ENCODE measurements around the gene LRRC75A.
"Not testable (repeated sequence)": the region's sequence is repeated elsewhere in the genome, so short reads cannot be mapped to it uniquely, and the experiment has no call there.

Gene LRRC75A

DNA sequence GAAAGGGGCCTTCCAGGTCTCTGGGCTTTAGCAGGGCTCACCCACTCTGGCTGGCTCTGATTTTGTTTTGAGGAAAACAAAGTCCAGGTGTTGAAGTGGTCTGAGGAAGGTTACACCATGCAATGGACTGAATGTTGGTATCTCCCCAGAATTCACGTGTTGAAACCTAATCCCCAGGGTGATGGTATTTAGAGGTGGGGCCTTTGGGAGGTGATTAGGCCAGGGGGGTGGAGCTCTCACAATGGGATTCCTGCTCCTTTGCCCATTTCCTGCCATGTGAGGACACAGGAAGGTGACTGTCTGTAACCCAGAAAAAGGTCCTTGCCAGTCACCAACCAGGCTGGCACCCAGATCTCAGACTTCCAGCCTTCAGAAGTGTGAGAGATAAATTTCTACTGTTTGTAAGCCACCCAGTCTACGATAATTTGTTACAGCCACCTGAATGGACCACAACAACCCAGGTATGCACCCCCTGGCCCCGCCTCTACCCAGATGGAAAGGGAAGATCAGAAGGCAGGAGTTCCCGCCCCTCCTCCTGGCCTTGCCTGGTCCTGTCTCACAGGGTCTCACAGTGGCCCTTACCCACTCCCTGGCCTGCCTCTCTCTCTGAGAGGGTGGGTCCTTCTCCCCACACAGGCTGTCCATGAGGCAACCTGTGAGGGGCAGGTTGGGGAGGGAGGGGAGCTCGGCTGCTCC is 32.0 kb downstream of the LRRC75A start:
- TF ChIP-seq ZNF274 (IDR thresholded peaks at IDR 0.05; ENCODE audit: low read depth, low read length): no peak
- H3K4me3 ChIP-seq (ENCODE audit: low read length): no peak overlapping the region

DNA sequence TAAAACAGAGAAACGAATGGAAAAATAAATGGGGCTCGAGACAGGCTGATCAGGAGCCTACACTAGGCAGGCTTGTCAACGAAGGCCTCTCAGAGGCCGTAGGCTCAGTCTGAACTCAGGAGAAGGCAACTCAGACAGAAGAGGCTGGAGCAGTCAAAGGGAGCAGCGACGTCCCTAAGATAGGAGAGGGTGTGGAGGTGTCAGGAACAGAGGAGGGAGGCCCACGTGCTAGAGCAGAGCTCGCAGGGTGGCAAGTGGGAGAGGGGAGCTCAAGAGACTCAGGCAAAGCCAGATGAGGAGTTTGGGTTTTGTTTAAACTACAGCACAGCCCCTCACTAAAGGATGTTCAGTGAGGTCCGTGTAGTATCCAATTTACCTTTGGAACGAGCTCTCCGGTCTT is 32.7 kb downstream of the LRRC75A start:
- no peak for TF ChIP-seq ZNF274 (IDR thresholded peaks at IDR 0.05; ENCODE audit: low read depth, low read length)
- H3K4me3 ChIP-seq (ENCODE audit: low read length): no peak overlapping the region

DNA sequence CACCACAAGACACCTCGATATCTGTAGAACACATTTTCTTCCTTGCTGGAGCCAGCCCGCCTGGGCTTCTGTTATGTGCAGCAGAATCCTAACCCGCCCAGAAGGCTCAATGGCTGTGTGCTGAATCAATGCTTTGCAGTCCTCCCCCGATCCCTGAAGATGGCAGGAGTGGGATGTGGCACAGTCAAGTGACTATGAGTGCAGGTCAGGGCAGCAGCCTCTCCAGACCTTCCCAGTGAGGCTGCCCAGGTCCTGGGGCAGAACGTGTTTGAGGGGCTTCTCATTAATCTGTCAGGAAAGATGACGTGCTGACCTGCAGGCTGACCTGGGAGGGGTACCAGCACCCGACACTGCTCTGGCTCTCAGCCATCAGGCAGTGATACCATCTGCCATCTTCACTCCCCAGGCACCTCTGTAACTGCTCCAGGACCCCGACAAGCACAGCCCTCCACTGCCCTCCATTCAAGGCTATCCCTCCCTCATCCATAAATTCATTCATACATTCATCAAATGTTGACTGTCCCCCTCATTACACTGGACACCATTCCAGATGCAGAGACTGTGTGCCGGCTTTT is 35.2 kb downstream of the LRRC75A start:
- TF ChIP-seq ZNF274 (IDR thresholded peaks at IDR 0.05; ENCODE audit: low read depth, low read length): no peak
- H3K4me3 ChIP-seq (ENCODE audit: low read length): no peak overlapping the region

DNA sequence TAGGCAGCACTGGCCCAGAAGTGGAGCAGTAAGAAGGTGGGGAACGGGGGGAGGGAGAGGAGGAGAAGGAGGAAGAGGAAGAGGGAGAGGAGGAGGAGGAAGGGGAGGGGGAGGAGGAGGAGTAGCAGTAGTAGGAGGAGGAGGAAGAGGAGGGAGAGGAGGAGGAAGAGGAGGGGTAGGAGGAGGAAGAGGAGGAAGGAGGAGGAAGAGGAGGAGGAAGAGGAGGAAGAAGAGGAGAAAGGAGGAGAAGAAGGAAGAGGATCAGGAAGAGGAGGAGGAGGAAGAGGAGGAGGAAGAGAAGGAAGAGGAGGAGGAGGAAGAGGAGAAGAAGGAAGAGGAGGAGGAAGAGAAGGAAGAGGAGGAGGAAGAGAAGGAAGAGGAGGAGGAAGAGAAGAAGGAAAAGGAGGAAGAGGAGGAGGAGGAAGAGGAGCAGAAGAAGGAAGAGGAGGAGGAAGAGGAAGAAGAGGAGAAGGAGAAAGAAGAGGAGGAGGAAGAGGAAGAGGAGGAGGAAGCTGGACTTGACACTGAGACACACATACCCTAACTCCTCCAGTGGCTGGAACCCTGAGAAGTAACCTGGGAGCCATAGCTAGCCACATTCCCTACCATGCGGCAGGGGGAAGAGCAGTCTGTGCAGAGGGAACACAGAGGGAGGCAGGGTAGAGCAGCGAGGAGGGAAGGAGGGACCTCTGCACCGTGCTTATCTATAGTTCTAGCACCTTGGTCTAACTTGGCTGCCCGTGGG is 35.8 kb downstream of the LRRC75A start:
- no peak for TF ChIP-seq ZNF274 (IDR thresholded peaks at IDR 0.05; ENCODE audit: low read depth, low read length)
- no peak overlapping the region for H3K4me3 ChIP-seq (ENCODE audit: low read length)

DNA sequence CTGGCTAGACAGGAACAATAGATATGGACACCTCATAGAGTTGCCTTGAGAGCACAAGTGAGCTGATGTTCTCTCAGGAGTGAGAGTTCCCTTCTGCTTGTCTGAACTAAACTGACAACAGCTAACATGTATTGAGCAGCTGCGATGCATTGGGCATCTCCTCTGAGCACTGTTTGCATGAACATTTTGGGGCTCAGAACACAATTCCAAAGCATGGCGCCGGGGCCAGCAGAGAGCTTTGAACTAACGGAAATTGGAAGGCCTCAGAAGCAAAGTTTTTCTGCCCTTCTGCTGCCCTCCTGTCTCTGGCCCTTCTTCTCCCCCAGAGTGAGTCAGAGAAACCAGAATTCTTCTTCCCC is 38.5 kb downstream of the LRRC75A start:
- no peak overlapping the region for H3K4me3 ChIP-seq (ENCODE audit: low read length)
- no peak for TF ChIP-seq ZNF274 (IDR thresholded peaks at IDR 0.05; ENCODE audit: low read depth, low read length)

DNA sequence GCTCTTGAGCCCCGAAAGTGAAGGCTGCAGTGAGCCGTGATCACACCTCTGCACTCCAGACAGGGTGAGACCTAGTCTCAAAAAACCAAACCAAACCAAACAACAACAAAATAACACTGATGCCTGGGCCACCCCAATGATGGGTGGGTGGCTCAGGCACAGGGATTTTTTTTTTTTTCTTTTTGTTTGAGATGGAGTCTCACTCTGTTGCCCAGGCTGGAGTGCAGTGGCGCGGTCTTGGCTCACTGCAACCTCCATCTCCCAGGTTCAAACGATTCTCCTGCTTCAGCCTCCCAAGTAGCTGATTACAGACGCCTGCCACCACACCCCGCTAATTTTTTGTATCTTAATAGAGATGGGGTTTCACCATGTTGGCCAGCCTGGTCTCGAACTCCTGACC is 39.7 kb downstream of the LRRC75A start:
- H3K4me3 ChIP-seq (ENCODE audit: low read length): not testable (repeated sequence)

DNA sequence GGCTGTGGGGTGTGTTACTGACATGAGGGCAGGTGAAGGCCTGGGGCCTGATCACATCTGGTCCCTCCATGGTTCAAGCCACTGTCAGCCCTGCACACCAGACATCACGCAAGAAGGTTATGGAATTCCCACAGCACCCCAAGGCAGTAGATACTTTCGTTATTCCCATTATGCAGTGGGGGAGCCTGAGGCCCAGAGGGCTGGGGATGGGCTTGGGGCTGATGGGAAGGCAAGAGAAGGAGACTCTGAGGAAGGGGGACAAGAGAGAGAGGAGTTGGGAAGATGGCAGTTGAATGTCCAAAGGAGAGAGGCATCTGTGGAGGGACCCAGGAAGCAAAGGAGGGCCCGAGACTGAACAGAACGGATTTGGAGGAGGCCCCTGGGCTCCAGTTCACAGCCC is 42.0 kb downstream of the LRRC75A start:
- H3K4me3 ChIP-seq (ENCODE audit: low read length): no peak overlapping the region
- TF ChIP-seq ZNF274 (IDR thresholded peaks at IDR 0.05; ENCODE audit: low read depth, low read length): no peak

DNA sequence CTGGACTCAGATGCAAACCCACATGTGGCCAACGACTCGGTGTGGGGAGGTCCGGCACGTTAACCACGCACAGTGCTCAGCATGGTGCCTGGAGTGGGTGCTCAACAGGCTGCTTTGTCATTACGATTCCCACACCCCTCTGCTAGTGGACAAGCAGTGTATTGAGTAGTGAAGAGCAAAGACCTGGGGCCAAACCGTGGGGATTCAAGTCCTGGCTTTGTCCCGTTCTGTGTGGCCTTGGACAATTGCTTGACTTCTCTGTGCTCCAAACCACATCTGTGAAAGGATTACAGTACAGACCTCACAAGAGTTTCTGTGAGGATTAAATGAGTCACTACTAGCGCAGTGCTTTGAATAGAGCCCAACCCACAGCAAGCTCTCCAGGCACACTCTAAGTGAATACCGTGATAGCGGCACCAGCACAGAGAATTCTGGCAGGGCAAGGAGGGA is 42.8 kb downstream of the LRRC75A start:
- H3K4me3 ChIP-seq (ENCODE audit: low read length): no peak overlapping the region
- TF ChIP-seq ZNF274 (IDR thresholded peaks at IDR 0.05; ENCODE audit: low read depth, low read length): no peak

DNA sequence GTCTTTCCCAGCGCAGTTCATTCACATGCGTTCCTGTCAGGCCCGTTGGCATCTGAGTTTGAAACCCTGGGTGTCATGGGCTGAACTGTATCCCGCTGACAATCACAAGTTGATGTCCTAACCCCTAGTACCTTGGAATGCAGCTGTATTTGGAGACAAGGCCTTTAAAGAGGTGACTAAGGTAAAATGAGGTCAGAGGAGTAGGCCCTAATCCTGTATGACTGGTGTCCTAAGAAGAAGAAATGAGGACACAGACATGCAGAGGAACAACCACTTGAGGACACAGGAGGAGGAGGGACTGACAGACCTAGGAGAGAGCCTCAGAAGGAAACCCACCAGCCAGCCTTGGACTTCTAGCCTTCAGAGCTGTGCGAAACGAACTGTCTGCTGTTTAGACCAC is 43.5 kb downstream of the LRRC75A start:
- no peak for TF ChIP-seq ZNF274 (IDR thresholded peaks at IDR 0.05; ENCODE audit: low read depth, low read length)
- H3K4me3 ChIP-seq (ENCODE audit: low read length): no peak overlapping the region

DNA sequence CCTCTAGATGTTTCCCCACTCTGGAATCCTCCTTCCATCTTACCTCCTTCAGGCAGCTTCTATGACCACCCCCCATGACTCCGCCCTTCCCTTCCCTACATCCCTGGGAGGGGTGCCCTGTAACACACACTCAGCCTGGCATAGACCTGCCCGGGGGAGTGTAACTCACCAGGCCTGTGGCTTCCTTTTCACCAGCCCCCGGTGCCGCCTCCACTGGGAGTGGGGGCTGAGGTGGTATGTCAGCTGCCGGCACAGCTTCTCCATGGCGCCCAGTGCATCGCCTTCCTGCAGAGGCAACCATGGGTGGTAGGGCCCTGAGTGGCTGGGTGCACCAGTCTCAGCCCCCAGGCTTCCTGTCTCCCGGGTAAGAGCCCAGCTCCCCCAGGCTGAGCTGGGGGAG is 44.3 kb downstream of the LRRC75A start:
- no peak for TF ChIP-seq ZNF274 (IDR thresholded peaks at IDR 0.05; ENCODE audit: low read depth, low read length)
- no peak overlapping the region for H3K4me3 ChIP-seq (ENCODE audit: low read length)

DNA sequence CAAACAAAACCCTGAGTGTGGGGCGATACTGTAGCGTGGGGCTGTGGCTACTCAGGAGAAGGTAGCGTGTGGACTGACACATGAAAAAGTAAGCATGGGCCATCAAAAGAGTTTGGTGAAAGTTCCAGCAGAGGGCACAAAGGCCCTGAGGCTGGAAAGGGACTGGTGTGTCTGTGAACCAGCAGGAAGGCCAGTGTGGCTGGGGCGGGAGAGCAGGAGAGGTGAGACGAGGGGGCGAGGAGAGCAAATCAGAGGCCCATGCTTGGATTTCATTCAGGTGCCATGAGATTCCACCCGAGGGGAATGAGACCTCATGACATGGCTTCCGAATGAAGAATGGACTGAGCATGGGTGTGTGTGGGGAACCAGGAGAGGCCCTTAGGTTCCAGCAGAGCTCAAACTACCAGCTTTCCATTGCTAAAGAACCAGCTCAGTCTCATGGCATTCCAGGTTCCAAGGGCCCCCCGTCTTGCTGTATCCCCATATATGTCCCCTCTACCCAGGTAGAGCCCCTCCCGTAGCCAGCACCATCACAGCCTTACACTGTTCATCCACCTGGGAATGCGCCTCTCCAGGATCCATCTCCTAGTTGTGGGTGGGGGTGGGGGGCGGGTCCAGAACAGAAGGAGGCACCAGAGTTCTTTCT is 45.5 kb downstream of the LRRC75A start:
- H3K4me3 ChIP-seq (ENCODE audit: low read length): no peak overlapping the region
- no peak for TF ChIP-seq ZNF274 (IDR thresholded peaks at IDR 0.05; ENCODE audit: low read depth, low read length)

DNA sequence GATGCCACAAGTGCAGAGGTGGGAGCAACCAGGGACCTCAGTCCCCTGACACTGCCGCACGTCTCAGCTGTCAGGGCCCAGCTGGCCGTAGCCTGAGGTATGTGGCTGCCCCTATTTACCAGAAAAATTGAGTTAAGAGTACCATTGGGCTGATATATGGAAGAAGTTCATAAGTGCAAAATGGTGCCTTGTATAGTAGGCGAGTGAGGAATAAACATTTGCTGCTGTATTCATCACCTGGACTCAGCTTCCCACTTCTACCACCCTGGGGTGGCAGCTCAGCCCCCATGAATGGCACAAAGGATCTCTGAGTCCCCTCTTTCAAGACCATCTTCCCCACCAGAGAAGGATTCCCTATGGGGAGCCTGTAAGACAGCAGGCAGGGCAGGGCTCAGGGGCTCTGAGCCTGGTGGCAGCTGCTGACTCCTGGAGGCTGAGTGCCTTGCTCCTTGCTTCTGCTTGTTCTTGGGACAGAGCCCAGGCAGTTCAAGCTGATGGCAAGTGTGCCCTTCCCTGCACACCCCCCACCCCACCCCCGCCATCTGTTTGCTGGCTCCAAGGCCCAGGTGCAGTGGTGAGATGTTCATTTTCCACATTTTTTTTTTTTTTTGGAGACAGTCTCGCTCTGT is 47.6 kb downstream of the LRRC75A start:
- H3K4me3 ChIP-seq (ENCODE audit: low read length): no peak overlapping the region
- TF ChIP-seq ZNF274 (IDR thresholded peaks at IDR 0.05; ENCODE audit: low read depth, low read length): no peak

DNA sequence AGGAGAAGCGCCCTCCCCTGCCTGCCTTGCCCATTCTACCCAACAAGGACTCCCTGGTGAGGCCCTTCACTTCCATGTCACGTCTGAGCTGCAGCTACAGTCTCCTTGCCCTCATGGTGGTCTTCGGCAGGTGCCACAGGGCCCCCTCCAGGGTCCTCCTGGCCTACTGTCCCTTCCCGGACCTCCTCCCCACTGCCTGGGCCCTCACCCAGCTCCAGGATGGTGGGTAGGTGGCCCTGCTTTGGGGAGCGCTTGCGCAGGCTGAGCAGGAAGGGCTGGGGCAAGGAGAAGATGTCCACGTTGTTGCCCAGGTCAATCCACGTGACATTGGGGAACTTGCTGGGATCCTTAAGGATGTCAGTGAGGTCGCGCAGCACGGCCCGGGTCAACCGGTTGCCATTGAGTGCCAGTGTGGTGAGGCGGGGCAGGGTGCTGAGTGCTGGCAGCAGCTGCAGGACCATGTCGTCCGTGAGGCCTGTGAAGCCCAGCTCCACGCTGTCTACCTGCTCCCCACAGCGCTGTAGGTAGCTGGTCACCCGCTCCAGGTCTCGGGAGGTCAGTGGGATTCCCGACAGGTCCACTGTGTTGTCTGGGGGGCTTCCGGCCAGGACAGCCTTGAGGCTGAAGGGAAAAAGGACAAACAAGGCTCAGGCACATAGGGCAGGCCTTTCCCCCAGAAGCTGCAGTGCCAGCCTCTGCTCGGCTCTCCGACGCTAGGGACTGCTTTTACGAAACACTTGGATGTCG is 48.3 kb downstream of the LRRC75A start:
- no peak for TF ChIP-seq ZNF274 (IDR thresholded peaks at IDR 0.05; ENCODE audit: low read depth, low read length)
- no peak overlapping the region for H3K4me3 ChIP-seq (ENCODE audit: low read length)

Measured in GM08714 (cell line).